GM18519 (cell line): ENCODE data around the gene ITFG1.
"Not testable (repeated sequence)": the region's sequence is repeated elsewhere in the genome, so short reads cannot be mapped to it uniquely, and the experiment has no call there.

Source experiments
- ATAC-seq: cut with Tn5 transposase; IDR thresholded peaks from one replicate; pipeline ENCODE4 v1.9.1; 2021; ENCODE audit warnings: mild to moderate bottlenecking, moderate library complexity; ENCODE audit not compliant: unreplicated experiment, low FRiP score

The ITFG1 gene

GRCh38 chr16:47180073-47180472 lies 280.8 kb downstream of the ITFG1 start:
- ATAC-seq, result no peak

GRCh38 chr16:47175152-47175551 lies 285.7 kb downstream of the ITFG1 start:
- ATAC-seq, result no peak

GRCh38 chr16:47162670-47163420 lies 298.0 kb downstream of the ITFG1 start:
- no peak for ATAC-seq

GRCh38 chr16:47161464-47161863 lies 299.4 kb downstream of the ITFG1 start:
- ATAC-seq, result no peak

GRCh38 chr16:47160422-47160821 lies 300.4 kb downstream of the ITFG1 start:
- no peak for ATAC-seq

GRCh38 chr16:47158992-47159391 lies 301.9 kb downstream of the ITFG1 start:
- ATAC-seq, result no peak

- ATAC-seq, result no peak
Measured at GRCh38 chr16:47156680-47157215, 304.1 kb downstream of the ITFG1 start.

GRCh38 chr16:47152501-47152900 lies 308.4 kb downstream of the ITFG1 start:
- not testable (repeated sequence) for ATAC-seq

- ATAC-seq, result no peak
Measured at GRCh38 chr16:47150067-47150466, 310.8 kb downstream of the ITFG1 start.

GRCh38 chr16:47144559-47144877 lies 316.3 kb downstream of the ITFG1 start:
- ATAC-seq, result no peak

- ATAC-seq, result peak; percentile 39
Measured at GRCh38 chr16:47143677-47144558, 316.9 kb downstream of the ITFG1 start, which contains the start of gene NETO2. Gene NETO2, minus strand, starts transcription at chr16:47143945. Its CDS starts 333 bp downstream, at chr16:47143612.

- ATAC-seq, result peak; percentile 43
Measured at GRCh38 chr16:47142821-47143676, 317.8 kb downstream of the ITFG1 start.

GRCh38 chr16:47142486-47142820 lies 318.4 kb downstream of the ITFG1 start:
- no peak for ATAC-seq

GRCh38 chr16:47141773-47142485 lies 318.9 kb downstream of the ITFG1 start:
- peak; percentile 43 for ATAC-seq

GRCh38 chr16:47140686-47141085 lies 320.2 kb downstream of the ITFG1 start:
- no peak for ATAC-seq

GRCh38 chr16:47139561-47140185 lies 321.2 kb downstream of the ITFG1 start:
- ATAC-seq, result no peak

GRCh38 chr16:47137925-47138324 lies 322.9 kb downstream of the ITFG1 start:
- ATAC-seq, result not testable (repeated sequence)

GRCh38 chr16:47136099-47136842 lies 324.6 kb downstream of the ITFG1 start:
- ATAC-seq, result no peak

- ATAC-seq, result no peak
Measured at GRCh38 chr16:47134550-47134949, 326.3 kb downstream of the ITFG1 start.
